GM10266 (cell line): Measurements from ENCODE around the gene PHLPP1.

Source experiments
- DNase-seq: peaks from one replicate; pipeline ENCODE4 v3.0.0; 2012; ENCODE audit errors: extremely low spot score
- TF ChIP-seq, protein P1 (sequence below): IDR thresholded peaks from 2 replicates; pipeline ENCODE4 v1.5.1; 2012; ENCODE audit warnings: mild to moderate bottlenecking, low read depth; ENCODE audit not compliant: control insufficient read depth, insufficient read depth; ENCODE audit errors: missing control alignments

The PHLPP1 gene

DNA sequence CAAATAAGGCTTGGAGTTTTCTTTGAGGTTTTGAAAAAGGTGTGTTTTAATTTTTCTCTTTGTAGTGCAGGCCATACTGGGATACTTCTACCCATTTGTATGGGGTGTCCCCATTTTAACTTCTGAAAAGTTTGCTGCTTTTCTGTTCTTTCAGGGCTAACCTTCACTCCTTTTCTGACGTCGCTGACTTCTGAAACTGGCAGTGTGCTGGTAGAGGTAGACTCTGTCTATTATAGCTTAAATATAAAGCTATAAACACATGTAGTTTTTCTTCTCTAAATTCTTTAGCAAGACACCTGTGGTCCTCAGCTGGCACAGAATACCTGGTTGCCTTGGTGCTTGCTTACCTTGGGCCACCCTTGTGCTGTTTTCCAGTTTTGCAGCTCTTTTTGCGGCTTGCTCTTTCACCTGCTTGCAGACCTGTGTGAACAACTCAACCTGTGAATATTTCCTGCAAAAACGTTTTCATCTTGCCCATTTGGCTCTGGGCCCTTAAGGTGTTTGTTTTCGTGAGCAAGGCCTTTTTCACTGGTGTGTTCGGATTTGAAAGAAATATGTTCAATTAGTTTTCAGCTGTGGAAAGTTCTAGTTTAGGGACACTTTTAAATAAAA is 42.2 kb downstream of the PHLPP1 start:
- TF ChIP-seq, protein P1, sequence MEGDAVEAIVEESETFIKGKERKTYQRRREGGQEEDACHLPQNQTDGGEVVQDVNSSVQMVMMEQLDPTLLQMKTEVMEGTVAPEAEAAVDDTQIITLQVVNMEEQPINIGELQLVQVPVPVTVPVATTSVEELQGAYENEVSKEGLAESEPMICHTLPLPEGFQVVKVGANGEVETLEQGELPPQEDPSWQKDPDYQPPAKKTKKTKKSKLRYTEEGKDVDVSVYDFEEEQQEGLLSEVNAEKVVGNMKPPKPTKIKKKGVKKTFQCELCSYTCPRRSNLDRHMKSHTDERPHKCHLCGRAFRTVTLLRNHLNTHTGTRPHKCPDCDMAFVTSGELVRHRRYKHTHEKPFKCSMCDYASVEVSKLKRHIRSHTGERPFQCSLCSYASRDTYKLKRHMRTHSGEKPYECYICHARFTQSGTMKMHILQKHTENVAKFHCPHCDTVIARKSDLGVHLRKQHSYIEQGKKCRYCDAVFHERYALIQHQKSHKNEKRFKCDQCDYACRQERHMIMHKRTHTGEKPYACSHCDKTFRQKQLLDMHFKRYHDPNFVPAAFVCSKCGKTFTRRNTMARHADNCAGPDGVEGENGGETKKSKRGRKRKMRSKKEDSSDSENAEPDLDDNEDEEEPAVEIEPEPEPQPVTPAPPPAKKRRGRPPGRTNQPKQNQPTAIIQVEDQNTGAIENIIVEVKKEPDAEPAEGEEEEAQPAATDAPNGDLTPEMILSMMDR, result no peak
- DNase-seq, result no peak

DNA sequence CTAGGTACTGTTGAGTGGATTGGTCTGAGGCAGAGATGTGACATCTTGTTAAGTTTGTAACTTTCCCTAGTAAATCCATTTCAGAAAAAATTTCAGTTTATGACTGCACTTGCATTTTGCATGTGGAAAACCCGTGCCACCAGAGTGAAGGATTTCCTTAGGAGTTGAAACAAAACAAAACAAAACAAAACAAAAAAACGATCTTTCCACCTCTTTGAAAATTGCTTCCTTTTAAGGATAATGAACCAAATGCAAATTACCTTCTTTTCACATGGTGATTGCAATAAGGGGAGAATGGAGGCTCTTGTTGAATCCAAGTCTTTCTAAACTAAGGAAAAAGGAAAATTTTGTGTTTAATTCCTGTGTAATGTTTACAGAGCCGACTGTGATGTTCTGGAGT is 43.2 kb downstream of the PHLPP1 start:
- TF ChIP-seq, protein P1, result no peak
- DNase-seq, result no peak

DNA sequence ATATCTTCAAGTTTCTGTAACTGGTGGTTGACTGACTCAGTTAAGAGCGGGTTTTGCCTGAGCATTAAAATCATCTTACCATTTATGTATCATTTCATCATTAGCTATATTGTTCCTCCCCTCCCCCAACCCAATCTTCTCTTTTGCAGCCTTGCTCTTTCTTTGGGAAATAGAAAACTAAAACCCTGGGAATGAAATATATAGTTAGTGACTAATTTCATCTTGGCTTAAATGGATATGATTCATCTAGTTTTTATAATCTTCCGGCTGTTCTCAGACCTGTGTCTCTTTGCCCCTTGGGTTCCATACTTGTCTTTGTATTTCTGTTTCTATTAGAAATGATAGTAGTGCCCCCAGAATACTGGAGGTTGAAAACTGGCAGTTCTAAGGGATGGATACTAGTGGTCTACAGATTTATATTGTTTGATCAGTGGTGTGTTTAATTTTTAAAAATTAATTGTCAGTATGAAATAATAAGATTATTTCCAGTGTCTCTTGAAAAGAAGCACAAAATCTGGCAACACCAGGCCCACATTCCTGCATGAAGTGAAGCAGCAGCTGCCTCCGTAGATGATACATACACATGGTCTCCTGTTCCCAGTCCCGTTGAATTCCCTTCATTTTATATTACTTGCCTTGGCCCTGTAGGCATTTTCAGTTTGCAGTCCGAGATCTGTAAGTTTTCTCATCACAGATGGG is 44.5 kb downstream of the PHLPP1 start:
- TF ChIP-seq, protein P1, result no peak
- no peak for DNase-seq

DNA sequence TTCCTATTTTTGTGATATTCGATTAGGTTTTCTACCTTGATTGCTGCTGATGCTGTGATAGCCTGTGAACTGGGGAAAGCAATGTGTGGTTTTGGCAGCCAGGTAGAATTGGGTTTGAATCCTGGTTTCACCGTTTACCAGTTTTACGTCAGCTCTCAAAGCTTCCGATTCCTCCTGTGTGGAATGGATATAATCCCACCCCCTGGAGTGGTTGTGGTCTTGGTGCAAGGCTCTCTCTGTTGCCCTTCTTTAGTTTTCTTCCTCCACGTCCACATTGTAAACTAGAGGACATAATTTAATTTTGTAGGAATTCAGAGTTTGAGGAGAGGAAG is 45.0 kb downstream of the PHLPP1 start:
- DNase-seq, result no peak
- TF ChIP-seq, protein P1, result no peak

DNA sequence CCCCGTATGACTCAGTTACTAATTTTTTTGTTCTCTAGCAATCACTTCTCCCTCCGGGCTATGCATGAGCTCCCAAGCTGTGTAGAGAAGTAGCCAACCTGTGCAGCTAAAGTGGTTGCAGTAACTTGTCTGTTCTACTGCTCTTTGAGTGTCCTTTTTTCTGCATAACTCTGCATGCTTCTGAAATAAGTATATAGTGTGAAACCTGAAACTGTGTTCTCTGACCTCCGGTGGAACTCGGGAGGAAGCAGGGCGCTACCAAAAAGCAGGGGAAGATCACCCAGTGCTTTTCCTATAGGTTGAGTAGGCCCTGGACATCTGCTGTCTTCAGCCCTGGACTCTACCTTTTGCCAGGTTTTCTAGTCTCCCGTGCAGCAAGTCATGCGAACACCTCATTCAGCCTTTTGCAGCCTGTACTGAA is 47.8 kb downstream of the PHLPP1 start:
- no peak for DNase-seq
- TF ChIP-seq, protein P1, result no peak

DNA sequence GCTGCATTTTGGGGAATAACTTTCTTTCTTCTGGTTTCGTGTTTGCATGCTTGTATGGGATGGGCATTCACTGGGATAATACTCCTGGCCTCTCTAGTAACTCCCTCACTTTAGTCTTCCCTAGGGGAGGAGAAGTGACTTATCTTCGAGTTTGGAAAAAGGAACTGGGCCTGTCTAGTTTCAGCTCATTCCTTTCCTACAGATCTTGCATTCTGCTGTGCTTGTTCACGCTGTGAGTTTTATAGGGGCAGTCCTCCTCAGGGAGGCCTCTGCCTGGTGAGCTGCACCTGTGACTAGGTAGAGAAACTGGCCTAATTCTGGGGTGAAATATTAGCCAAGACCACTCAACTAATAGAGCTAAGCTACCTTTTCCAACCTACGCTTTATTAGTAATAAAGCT is 50.9 kb downstream of the PHLPP1 start:
- DNase-seq, result no peak
- TF ChIP-seq, protein P1, result no peak

DNA sequence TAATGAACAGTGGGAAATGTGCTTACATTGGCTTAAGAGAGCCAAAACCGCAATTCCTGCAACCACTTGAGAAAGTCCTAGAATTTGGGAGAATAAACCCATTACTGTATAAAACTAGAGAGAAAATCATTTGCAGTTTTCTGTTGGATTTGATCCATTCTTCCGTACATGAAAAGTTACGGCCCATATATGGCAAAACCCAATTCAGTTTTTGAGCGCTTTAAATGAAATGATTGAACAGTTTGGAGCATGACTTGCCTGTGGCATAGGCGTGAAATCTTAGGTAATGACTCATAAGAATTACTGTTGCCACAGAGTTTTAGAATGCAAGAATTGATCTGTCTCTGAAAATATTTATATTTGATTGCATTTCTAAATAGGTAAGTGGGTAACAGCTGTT is 52.0 kb downstream of the PHLPP1 start:
- DNase-seq, result no peak
- TF ChIP-seq, protein P1, result no peak
